Measurements from ENCODE around the gene KCNMA1. TPM values are rescaled to one million over a fixed set of nuclear protein-coding genes. Genes with fewer than 3 reads are reported as not detected.
A peak's percentile ranks its signal among the peaks of the same experiment; 100 is the strongest.

Gene KCNMA1
- total RNA-seq, 4 donors from 2014 or later = 146 to 300 (median 265) TPM

- Histone ChIP-seq H3K27ac (replicated peaks in 1 of 4) (peak overlapping the region; percentile 79 to 81 (median 80)), H3K4me3 (no peak overlapping the region), H3K4me1 (peaks cover 6 to 57% (median 51%) of the 10 kb centered on the region in 4 donors), H3K27me3 (no peaks in the 10 kb centered on the region), H3K36me3 (peaks cover 0 to 15% (median 7%) of the 10 kb centered on the region in 4 donors), H3K9me3 (no peaks in the 10 kb centered on the region)
- intact Hi-C loops (cut with DNase I) = no loop called here
- TF ChIP-seq POLR2AphosphoS5 (IDR thresholded peaks at IDR 0.05) = no peak
- no peak for TF ChIP-seq EP300 (IDR thresholded peaks at IDR 0.05)
- TF ChIP-seq POLR2A (IDR thresholded peaks at IDR 0.05; ENCODE audit: low read depth) = no peak
- TF ChIP-seq CTCF (IDR thresholded peaks at IDR 0.05) = no peak
- no peak for DNase-seq (ENCODE audit: extremely low spot score)
- 41% methylated on average over 4 of the region's 4 CpGs for WGBS
Measured at GRCh38 chr10:77085344-77085743, 552.3 kb downstream of the KCNMA1 start.

- H3K27ac ChIP-seq (replicated peaks in 1 of 4) = peak overlapping the region; percentile 79 to 81 (median 80)
- H3K9me3 ChIP-seq = no peaks in the 10 kb centered on the region
- no peaks in the 10 kb centered on the region for H3K27me3 ChIP-seq
- intact Hi-C loops (cut with DNase I) = no loop called here
- peaks cover 0 to 9% (median 4%) of the 10 kb centered on the region in 4 donors for H3K36me3 ChIP-seq
- TF ChIP-seq CTCF (IDR thresholded peaks at IDR 0.05) (no peak), POLR2A (IDR thresholded peaks at IDR 0.05; ENCODE audit: low read depth) (no peak), EP300 (IDR thresholded peaks at IDR 0.05) (peak; percentile 52), POLR2AphosphoS5 (IDR thresholded peaks at IDR 0.05) (peak; percentile 65 to 79)
- peaks cover 6 to 62% (median 57%) of the 10 kb centered on the region in 4 donors for H3K4me1 ChIP-seq
- 37% methylated on average over 9 of the region's 12 CpGs for WGBS
- DNase-seq (ENCODE audit: extremely low spot score) = no peak
- H3K4me3 ChIP-seq = no peak overlapping the region
Measured at GRCh38 chr10:77084431-77085144, 553.0 kb downstream of the KCNMA1 start.

GRCh38 chr10:77082601-77083252, 554.9 kb downstream of the KCNMA1 start:
- intact Hi-C loops (cut with DNase I) = no loop called here
- DNase-seq (ENCODE audit: extremely low spot score) = no peak
- Histone ChIP-seq H3K4me3 (no peak overlapping the region), H3K9me3 (no peaks in the 10 kb centered on the region), H3K27me3 (no peaks in the 10 kb centered on the region), H3K36me3 (peaks cover 0 to 14% (median 7%) of the 10 kb centered on the region in 4 donors), H3K27ac (replicated peaks in 1 of 4) (peak overlapping the region in 2 of 4 donors; percentile 36 to 79), H3K4me1 (peaks cover 6 to 62% (median 58%) of the 10 kb centered on the region in 4 donors)
- WGBS = 68% methylated on average over 7 of the region's 7 CpGs
- no peak for TF ChIP-seq EP300 (IDR thresholded peaks at IDR 0.05)
- no peak for TF ChIP-seq POLR2A (IDR thresholded peaks at IDR 0.05; ENCODE audit: low read depth)

- Histone ChIP-seq H3K27ac (replicated peaks in 1 of 4) (peak overlapping the region in 3 of 4 donors; percentile 4 to 35 (median 5)), H3K4me1 (peaks cover 6 to 62% (median 61%) of the 10 kb centered on the region in 4 donors), H3K9me3 (no peaks in the 10 kb centered on the region), H3K4me3 (no peak overlapping the region), H3K36me3 (peaks cover 0 to 18% (median 8%) of the 10 kb centered on the region in 4 donors), H3K27me3 (no peaks in the 10 kb centered on the region)
- TF ChIP-seq POLR2AphosphoS5 (IDR thresholded peaks at IDR 0.05) (no peak), CTCF (IDR thresholded peaks at IDR 0.05) (no peak), POLR2A (IDR thresholded peaks at IDR 0.05; ENCODE audit: low read depth) (no peak)
- WGBS = 64% methylated on average over 7 of the region's 7 CpGs
- intact Hi-C loops (cut with DNase I) = no loop called here
- DNase-seq (ENCODE audit: extremely low spot score) = peak; percentile 24
Measured at GRCh38 chr10:77081481-77081891, 556.1 kb downstream of the KCNMA1 start.

GRCh38 chr10:77080361-77081027, 557.1 kb downstream of the KCNMA1 start:
- Histone ChIP-seq H3K4me3 (no peak overlapping the region), H3K36me3 (peaks cover 0 to 24% (median 10%) of the 10 kb centered on the region in 4 donors), H3K27me3 (no peaks in the 10 kb centered on the region), H3K9me3 (no peaks in the 10 kb centered on the region), H3K4me1 (peaks cover 6 to 69% (median 61%) of the 10 kb centered on the region in 4 donors), H3K27ac (replicated peaks in 1 of 4) (peak overlapping the region in 3 of 4 donors; percentile 4 to 35 (median 5))
- TF ChIP-seq POLR2A (IDR thresholded peaks at IDR 0.05; ENCODE audit: low read depth) (no peak), EP300 (IDR thresholded peaks at IDR 0.05) (no peak), POLR2AphosphoS5 (IDR thresholded peaks at IDR 0.05) (no peak), CTCF (IDR thresholded peaks at IDR 0.05) (no peak)
- DNase-seq (ENCODE audit: extremely low spot score) = peak; percentile 19
- 59% methylated on average over 6 of the region's 6 CpGs for WGBS
- intact Hi-C loops (cut with DNase I) = no loop called here
